HEK293 (cell line): ENCODE results near the gene DAAM2.

Source experiments
- CTCF ChIA-PET: fragments of 350-600 bp; formaldehyde crosslinking; extraction: SDS; loops from one replicate; lab custom pipeline; 2021; ENCODE audit warnings: antibody characterized with exemption; lab: Yijun Ruan, JAX
- POLR2A ChIA-PET: fragments of 300-600 bp; formaldehyde crosslinking; extraction: SDS; loops from one replicate; lab custom pipeline; 2020; ENCODE audit warnings: antibody characterized with exemption, inconsistent platforms; lab: Yijun Ruan, JAX
- H3K27ac ChIP-seq: fragments of 200-500 bp; sonication (Bioruptor generic); 2 replicates; pipeline ENCODE4 v1.5.1; 2014; ENCODE audit warnings: low read depth, low read length, control low read depth, inconsistent platforms; ENCODE audit errors: extremely low read depth
- H3K36me3 ChIP-seq, 2 experiments: fragments of 200-500 bp in 1 of 2; sonication (Bioruptor generic) in 1 of 2; 1 replicate in 1 of 2; 2 replicates in 1 of 2; pipeline ENCODE4 v1.5.1; 2014 to 2017; ENCODE audit warnings: inconsistent platforms in 2 of 2, low read length in 2 of 2; ENCODE audit not compliant: control insufficient read depth in 2 of 2, insufficient read depth in 1 of 2
- H3K4me1 ChIP-seq: fragments of 200-500 bp; sonication (Bioruptor generic); 2 replicates; pipeline ENCODE4 v1.5.1; 2014; ENCODE audit warnings: mild to moderate bottlenecking, low read length, inconsistent platforms; ENCODE audit not compliant: control insufficient read depth, insufficient read depth
- H3K4me3 ChIP-seq: 2 replicates; pipeline ENCODE4 v1.5.1; 2011; ENCODE audit warnings: low read depth, mild to moderate bottlenecking, control low read depth, low read length, moderate library complexity
- H3K9me3 ChIP-seq: fragments of 200-500 bp; sonication (Bioruptor generic); 2 replicates; pipeline ENCODE4 v1.5.1; 2014; ENCODE audit warnings: low read depth, low read length, inconsistent platforms; ENCODE audit not compliant: control insufficient read depth, insufficient read depth
- BCL11B ChIP-seq: fragments of 450-650 bp; formaldehyde crosslinking; IDR thresholded peaks from 2 replicates; pipeline ENCODE4 v1.5.1; 2016; ENCODE audit warnings: low read depth, missing biosample characterization, missing genetic modification characterization
- HOXC10 ChIP-seq: sonication (generic); formaldehyde crosslinking; IDR thresholded peaks from 2 replicates; pipeline ENCODE4 v1.8.1; 2023; ENCODE audit warnings: mild to moderate bottlenecking, missing genetic modification reagents
- IKZF3 ChIP-seq: fragments of 450-650 bp; IDR thresholded peaks from 2 replicates; pipeline ENCODE4 v1.5.0; 2018; ENCODE audit warnings: missing biosample characterization, mild to moderate bottlenecking, missing genetic modification characterization, moderate library complexity
- KLF7 ChIP-seq: fragments of 450-650 bp; formaldehyde crosslinking; IDR thresholded peaks from 2 replicates; pipeline ENCODE4 v1.5.1; 2016; ENCODE audit warnings: missing biosample characterization, missing genetic modification characterization, borderline replicate concordance
- ZFHX2 ChIP-seq: fragments of 450-650 bp; formaldehyde crosslinking; conservative IDR thresholded peaks from 2 replicates; pipeline ENCODE4 v1.5.1; 2016; ENCODE audit warnings: missing biosample characterization, missing genetic modification characterization
- ZNF140 ChIP-seq: fragments of 450-650 bp; formaldehyde crosslinking; IDR thresholded peaks from 2 replicates; pipeline ENCODE4 v1.5.1; 2016; ENCODE audit warnings: missing biosample characterization, missing genetic modification characterization
- ZNF16 ChIP-seq: fragments of 450-650 bp; formaldehyde crosslinking; IDR thresholded peaks from 2 replicates; pipeline ENCODE4 v1.5.1; 2016; ENCODE audit warnings: low read depth, missing biosample characterization, missing genetic modification characterization
- ZNF184 ChIP-seq: fragments of 450-650 bp; IDR thresholded peaks from 2 replicates; pipeline ENCODE4 v1.5.1; 2018; ENCODE audit warnings: missing biosample characterization, mild to moderate bottlenecking, missing genetic modification characterization
- ZNF19 ChIP-seq: fragments of 450-650 bp; formaldehyde crosslinking; IDR thresholded peaks from 2 replicates; pipeline ENCODE4; 2016; ENCODE audit warnings: missing biosample characterization, missing genetic modification characterization, low read depth
- ZNF2 ChIP-seq: fragments of 450-650 bp; formaldehyde crosslinking; IDR thresholded peaks from 2 replicates; pipeline ENCODE4 v1.5.1; 2016; ENCODE audit warnings: missing biosample characterization, missing genetic modification characterization
- ZNF202 ChIP-seq: fragments of 450-650 bp; formaldehyde crosslinking; IDR thresholded peaks from 2 replicates; pipeline ENCODE4 v1.5.1; 2016; ENCODE audit warnings: missing biosample characterization, missing genetic modification characterization, borderline replicate concordance
- ZNF266 ChIP-seq: fragments of 450-650 bp; formaldehyde crosslinking; IDR thresholded peaks from 2 replicates; pipeline ENCODE4 v1.5.1; 2016; ENCODE audit warnings: missing biosample characterization, missing genetic modification characterization, low read depth
- ZNF354C ChIP-seq: fragments of 450-650 bp; formaldehyde crosslinking; IDR thresholded peaks from 2 replicates; pipeline ENCODE4 v1.5.1; 2016; ENCODE audit warnings: missing biosample characterization, missing genetic modification characterization, low read depth, borderline replicate concordance
- ZNF416 ChIP-seq: fragments of 450-650 bp; formaldehyde crosslinking; IDR thresholded peaks from 2 replicates; pipeline ENCODE4 v1.5.1; 2016; ENCODE audit warnings: missing biosample characterization, missing genetic modification characterization
- ZNF433 ChIP-seq: fragments of 450-650 bp; formaldehyde crosslinking; IDR thresholded peaks from 2 replicates; pipeline ENCODE4 v1.5.1; 2016; ENCODE audit warnings: missing biosample characterization, missing genetic modification characterization, low read depth
- ZNF48 ChIP-seq: fragments of 450-650 bp; formaldehyde crosslinking; IDR thresholded peaks from 2 replicates; pipeline ENCODE4 v1.5.1; 2016; ENCODE audit warnings: missing biosample characterization, missing genetic modification characterization
- ZNF501 ChIP-seq: fragments of 450-650 bp; formaldehyde crosslinking; IDR thresholded peaks from 2 replicates; pipeline ENCODE4 v1.5.1; 2016; ENCODE audit warnings: missing biosample characterization, missing genetic modification characterization
- ZNF510 ChIP-seq: fragments of 450-650 bp; formaldehyde crosslinking; IDR thresholded peaks from 2 replicates; pipeline ENCODE4 v1.5.1; 2018; ENCODE audit warnings: mild to moderate bottlenecking, missing genetic modification characterization, missing biosample characterization; ENCODE audit not compliant: insufficient replicate concordance
- ZNF514 ChIP-seq: fragments of 450-650 bp; formaldehyde crosslinking; IDR thresholded peaks from 2 replicates; pipeline ENCODE4 v1.5.1; 2016; ENCODE audit warnings: missing biosample characterization, missing genetic modification characterization
- ZNF561 ChIP-seq: fragments of 450-650 bp; IDR thresholded peaks from 2 replicates; pipeline ENCODE4 v1.5.1; 2018; ENCODE audit warnings: missing biosample characterization, missing genetic modification characterization, borderline replicate concordance
- ZNF571 ChIP-seq: fragments of 450-650 bp; formaldehyde crosslinking; IDR thresholded peaks from 2 replicates; pipeline ENCODE4 v1.5.0; 2017; ENCODE audit warnings: missing biosample characterization, missing genetic modification characterization
- ZNF658 ChIP-seq: fragments of 450-650 bp; formaldehyde crosslinking; IDR thresholded peaks from 2 replicates; pipeline ENCODE4; 2016; ENCODE audit warnings: missing biosample characterization, missing genetic modification characterization
- ZNF677 ChIP-seq: fragments of 450-650 bp; IDR thresholded peaks from 2 replicates; pipeline ENCODE4 v1.5.0; 2018; ENCODE audit warnings: missing biosample characterization, mild to moderate bottlenecking, missing genetic modification characterization, moderate library complexity
- ZNF701 ChIP-seq: fragments of 450-650 bp; formaldehyde crosslinking; IDR thresholded peaks from 2 replicates; pipeline ENCODE4 v1.5.1; 2016; ENCODE audit warnings: missing biosample characterization, missing genetic modification characterization
- ZNF837 ChIP-seq: fragments of 450-650 bp; formaldehyde crosslinking; IDR thresholded peaks from 2 replicates; pipeline ENCODE4 v1.5.1; 2016; ENCODE audit warnings: missing biosample characterization, missing genetic modification characterization
- ZSCAN30 ChIP-seq: fragments of 450-650 bp; IDR thresholded peaks from 2 replicates; pipeline ENCODE4 v1.5.1; 2018; ENCODE audit warnings: missing biosample characterization, mild to moderate bottlenecking, missing genetic modification characterization, moderate library complexity
- TF ChIP-seq, protein P1 (sequence below): fragments of 450-650 bp; formaldehyde crosslinking; IDR thresholded peaks from 2 replicates; pipeline ENCODE4 v1.5.1; 2016; ENCODE audit warnings: missing biosample characterization, missing genetic modification characterization, low read depth
- TF ChIP-seq, protein P2 (sequence below): fragments of 450-650 bp; formaldehyde crosslinking; conservative IDR thresholded peaks from 2 replicates; pipeline ENCODE4 v1.5.1; 2016; ENCODE audit warnings: low read depth, missing biosample characterization, missing genetic modification characterization
- TF ChIP-seq, protein P3 (sequence below): fragments of 450-650 bp; formaldehyde crosslinking; IDR thresholded peaks from 2 replicates; pipeline ENCODE4 v1.5.1; 2017; ENCODE audit warnings: missing biosample characterization, missing genetic modification characterization

Gene DAAM2

DNA sequence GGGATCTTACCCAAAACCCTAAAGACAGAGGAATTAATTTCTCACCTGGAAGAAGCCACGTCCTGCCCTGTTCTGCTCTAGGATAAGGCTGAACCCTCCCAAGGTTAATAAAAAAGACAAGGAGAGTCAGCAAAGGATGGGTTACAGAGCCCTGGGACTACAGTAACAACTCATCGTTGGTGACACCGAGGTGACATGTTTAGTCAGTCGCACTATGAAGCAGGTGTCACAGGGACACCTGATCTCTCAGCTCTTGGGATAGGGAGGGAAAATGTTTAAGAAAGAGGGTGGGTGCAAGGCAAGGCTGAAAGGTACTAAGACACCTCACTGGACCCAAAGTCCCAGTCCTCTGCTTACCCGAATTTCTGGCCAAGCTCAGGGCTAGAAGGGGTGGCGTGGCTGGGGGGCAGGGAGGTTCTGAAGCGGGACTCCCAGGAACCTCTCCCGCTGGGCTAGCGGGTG, 141.5 kb downstream of the DAAM2 start (continued):
- TF ChIP-seq ZNF16 (tag by site-specific recombination) (no peak), ZNF510 (tag by site-specific recombination) (no peak), ZNF2 (tag by site-specific recombination) (no peak), ZNF140 (tag by site-specific recombination) (no peak), ZNF184 (tag by site-specific recombination) (no peak)
- TF ChIP-seq, all 188 proteins: peak for 0

DNA sequence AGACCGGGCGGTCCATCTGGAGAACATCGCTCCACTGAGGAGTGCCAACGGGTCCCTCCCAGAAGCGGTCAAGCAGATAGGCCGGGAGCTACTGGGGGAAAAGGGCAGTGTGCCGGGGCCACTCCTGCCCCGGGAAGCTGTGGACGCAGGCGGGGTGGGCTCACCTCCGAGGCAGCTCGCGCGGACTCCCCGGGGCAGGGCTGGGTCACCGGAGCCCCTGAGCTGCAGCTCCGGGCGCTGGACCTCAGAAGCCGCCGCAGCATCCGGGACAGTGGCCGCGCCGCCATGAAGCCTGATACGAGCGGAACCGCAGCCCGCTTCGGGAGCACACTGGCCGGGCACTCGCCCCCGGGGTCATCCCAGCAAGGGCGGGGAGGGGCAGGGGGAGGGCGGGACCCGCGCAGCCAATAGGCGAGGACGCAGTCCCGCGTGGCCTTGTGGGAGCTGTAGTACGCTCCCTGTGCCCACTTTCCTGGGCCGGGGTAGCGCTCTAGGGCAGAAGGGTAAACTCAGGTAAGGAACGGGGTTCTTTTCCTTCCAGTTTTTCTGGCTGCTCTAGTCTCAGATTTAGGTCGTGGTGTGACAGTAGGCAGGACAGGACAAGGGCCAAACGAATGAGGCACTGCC, 142.1 kb downstream of the DAAM2 start, which contains the start of gene MOCS1:
Gene MOCS1, minus strand, starts transcription at position 332 of the 627 bp plus-strand sequence. Its CDS starts 45 bp downstream, at position 287.
- ChIA-PET POLR2A (interaction anchor here (0.6 to 1.7 kb wide), 7 partner anchors 9 to 34 kb away, joined by 3 to 5 read pairs (median 4); no protein-coding TSS in a partner anchor), CTCF (interaction anchor here (0.6 to 1.3 kb wide), 2 partner anchors 475 to 573 kb away, joined by 3 to 4 read pairs; no protein-coding TSS in a partner anchor)
- Histone ChIP-seq H3K36me3 (no peaks in the 10 kb centered on the region; a peak in 1 of 3 replicates), H3K4me1 (peaks cover 14% of the 10 kb centered on the region), H3K4me3 (peak within 1 kb of the TSS; percentile 82), H3K27ac (peak within 1 kb of the TSS; percentile 40; the same call in 1 of the 2 replicates), H3K9me3 (no peaks in the 10 kb centered on the region)
- TF ChIP-seq ZNF501 (0 out of 2 replicates have a peak, but pooled peaks have one; percentile 39), ZNF658 (tag by site-specific recombination) (no peak), ZNF677 (no peak), ZNF266 (tag by site-specific recombination) (no peak), ZNF202 (no peak), ZFHX2 (peak; percentile 27; the same call in 1 of the 2 replicates), ZSCAN30 (no peak), IKZF3 (tag by site-specific recombination) (no peak), BCL11B (tag by site-specific recombination) (no peak; the same call in none of the 2 replicates), ZNF354C (no peak), ZNF48 (tag by site-specific recombination) (no peak), HOXC10 (CRISPR knock-in tag) (no peak), ZNF837 (no peak), ZNF514 (tag by site-specific recombination) (no peak), ZNF19 (tag by site-specific recombination) (no peak), ZNF561 (tag by site-specific recombination) (no peak), ZNF416 (tag by site-specific recombination) (no peak), ZNF701 (tag by site-specific recombination) (no peak), ZNF433 (tag by site-specific recombination) (no peak), KLF7 (tag by site-specific recombination) (no peak), ZNF571 (no peak)
- TF ChIP-seq, protein P1, sequence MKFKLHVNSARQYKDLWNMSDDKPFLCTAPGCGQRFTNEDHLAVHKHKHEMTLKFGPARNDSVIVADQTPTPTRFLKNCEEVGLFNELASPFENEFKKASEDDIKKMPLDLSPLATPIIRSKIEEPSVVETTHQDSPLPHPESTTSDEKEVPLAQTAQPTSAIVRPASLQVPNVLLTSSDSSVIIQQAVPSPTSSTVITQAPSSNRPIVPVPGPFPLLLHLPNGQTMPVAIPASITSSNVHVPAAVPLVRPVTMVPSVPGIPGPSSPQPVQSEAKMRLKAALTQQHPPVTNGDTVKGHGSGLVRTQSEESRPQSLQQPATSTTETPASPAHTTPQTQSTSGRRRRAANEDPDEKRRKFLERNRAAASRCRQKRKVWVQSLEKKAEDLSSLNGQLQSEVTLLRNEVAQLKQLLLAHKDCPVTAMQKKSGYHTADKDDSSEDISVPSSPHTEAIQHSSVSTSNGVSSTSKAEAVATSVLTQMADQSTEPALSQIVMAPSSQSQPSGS (tag by site-specific recombination), result no peak
- TF ChIP-seq, protein P2, sequence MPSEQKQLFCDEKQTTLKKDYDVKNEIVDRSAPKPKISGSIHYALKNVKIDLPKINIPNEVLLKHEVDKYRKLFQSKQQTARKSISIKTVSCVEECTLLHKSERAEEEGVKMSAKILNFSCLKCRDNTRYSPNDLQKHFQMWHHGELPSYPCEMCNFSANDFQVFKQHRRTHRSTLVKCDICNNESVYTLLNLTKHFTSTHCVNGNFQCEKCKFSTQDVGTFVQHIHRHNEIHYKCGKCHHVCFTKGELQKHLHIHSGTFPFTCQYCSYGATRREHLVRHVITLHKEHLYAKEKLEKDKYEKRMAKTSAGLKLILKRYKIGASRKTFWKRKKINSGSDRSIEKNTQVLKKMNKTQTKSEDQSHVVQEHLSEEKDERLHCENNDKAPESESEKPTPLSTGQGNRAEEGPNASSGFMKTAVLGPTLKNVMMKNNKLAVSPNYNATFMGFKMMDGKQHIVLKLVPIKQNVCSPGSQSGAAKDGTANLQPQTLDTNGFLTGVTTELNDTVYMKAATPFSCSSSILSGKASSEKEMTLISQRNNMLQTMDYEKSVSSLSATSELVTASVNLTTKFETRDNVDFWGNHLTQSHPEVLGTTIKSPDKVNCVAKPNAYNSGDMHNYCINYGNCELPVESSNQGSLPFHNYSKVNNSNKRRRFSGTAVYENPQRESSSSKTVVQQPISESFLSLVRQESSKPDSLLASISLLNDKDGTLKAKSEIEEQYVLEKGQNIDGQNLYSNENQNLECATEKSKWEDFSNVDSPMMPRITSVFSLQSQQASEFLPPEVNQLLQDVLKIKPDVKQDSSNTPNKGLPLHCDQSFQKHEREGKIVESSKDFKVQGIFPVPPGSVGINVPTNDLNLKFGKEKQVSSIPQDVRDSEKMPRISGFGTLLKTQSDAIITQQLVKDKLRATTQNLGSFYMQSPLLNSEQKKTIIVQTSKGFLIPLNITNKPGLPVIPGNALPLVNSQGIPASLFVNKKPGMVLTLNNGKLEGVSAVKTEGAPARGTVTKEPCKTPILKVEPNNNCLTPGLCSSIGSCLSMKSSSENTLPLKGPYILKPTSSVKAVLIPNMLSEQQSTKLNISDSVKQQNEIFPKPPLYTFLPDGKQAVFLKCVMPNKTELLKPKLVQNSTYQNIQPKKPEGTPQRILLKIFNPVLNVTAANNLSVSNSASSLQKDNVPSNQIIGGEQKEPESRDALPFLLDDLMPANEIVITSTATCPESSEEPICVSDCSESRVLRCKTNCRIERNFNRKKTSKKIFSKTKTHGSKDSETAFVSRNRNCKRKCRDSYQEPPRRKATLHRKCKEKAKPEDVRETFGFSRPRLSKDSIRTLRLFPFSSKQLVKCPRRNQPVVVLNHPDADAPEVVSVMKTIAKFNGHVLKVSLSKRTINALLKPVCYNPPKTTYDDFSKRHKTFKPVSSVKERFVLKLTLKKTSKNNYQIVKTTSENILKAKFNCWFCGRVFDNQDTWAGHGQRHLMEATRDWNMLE, result no peak
- TF ChIP-seq, protein P3, sequence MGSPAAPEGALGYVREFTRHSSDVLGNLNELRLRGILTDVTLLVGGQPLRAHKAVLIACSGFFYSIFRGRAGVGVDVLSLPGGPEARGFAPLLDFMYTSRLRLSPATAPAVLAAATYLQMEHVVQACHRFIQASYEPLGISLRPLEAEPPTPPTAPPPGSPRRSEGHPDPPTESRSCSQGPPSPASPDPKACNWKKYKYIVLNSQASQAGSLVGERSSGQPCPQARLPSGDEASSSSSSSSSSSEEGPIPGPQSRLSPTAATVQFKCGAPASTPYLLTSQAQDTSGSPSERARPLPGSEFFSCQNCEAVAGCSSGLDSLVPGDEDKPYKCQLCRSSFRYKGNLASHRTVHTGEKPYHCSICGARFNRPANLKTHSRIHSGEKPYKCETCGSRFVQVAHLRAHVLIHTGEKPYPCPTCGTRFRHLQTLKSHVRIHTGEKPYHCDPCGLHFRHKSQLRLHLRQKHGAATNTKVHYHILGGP (tag by site-specific recombination), result no peak
